Measurements from ENCODE around the gene GAPDHS.

DNA sequence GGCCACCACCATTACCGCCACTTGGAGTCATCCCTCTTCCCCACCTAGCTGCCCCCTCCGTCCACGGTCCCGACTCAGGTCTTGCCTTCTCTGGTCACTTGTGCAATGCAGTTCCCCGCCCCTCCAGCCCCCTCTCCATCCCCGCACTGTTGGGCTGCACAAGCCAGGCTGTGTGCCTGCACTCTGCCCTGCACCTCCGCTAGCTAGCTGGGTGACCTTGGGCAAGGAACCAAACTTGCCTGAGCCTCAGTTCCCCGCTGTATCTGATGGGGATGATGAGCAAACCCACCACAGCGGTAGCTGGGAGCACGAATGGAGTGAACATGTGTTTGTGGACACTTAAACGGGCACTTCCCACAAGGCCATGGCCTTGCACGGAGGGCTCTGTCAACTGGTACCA is 6.6 kb downstream of the GAPDHS start:
- TF ChIP-seq, protein P1, sequence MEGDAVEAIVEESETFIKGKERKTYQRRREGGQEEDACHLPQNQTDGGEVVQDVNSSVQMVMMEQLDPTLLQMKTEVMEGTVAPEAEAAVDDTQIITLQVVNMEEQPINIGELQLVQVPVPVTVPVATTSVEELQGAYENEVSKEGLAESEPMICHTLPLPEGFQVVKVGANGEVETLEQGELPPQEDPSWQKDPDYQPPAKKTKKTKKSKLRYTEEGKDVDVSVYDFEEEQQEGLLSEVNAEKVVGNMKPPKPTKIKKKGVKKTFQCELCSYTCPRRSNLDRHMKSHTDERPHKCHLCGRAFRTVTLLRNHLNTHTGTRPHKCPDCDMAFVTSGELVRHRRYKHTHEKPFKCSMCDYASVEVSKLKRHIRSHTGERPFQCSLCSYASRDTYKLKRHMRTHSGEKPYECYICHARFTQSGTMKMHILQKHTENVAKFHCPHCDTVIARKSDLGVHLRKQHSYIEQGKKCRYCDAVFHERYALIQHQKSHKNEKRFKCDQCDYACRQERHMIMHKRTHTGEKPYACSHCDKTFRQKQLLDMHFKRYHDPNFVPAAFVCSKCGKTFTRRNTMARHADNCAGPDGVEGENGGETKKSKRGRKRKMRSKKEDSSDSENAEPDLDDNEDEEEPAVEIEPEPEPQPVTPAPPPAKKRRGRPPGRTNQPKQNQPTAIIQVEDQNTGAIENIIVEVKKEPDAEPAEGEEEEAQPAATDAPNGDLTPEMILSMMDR (conservative IDR thresholded peaks at IDR 0.05): no peak
- TF ChIP-seq ZFX (IDR thresholded peaks at IDR 0.05): no peak
